Middle frontal gyrus (tissue), 1 donor: Measurements from ENCODE around the gene TPPP3.

Experiments used
- DNase-seq: peaks from one replicate; pipeline ENCODE4 v3.0.0-alpha.2; 2015; ENCODE audit warnings: low spot score; ENCODE audit errors: extremely low spot score

The TPPP3 gene

DNA sequence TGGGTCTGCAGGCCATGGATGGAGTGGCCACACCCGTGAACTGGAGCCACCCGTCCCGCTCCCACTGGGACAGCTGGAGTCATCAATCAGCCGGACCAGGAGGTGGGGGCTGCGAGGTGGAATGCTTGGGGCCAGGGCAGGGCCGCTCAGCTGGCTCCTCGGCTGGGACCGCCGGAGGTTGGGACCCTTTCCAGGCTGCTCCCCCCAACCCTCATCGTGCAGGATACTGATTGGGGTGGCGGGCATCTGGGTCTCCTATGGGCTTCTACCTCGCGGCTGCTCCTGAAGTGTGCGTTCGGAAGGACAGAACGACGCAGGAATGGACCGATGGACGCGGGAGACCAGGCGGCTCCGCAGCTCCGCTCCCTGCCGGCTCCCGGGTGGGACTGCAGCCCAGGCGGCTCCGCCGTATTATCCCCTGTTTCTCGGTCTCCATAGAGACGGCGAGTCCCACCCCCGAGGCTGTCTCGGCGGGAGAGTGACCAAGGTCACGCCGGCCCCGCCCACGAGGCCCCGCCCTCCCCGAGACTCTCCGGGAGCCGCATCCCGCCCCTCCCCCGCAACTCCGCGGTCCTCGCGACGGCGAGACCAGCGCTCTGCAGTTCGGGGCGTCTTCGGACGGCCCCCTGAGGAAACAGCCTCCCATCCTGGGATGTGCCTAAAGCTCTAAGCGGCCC lies at the start of gene TPPP3:
Gene TPPP3 (minus strand): TSS at position 388 of the 677 bp plus-strand sequence. CDS start 2,387 bp downstream, outside the sequence.
- peak; percentile 63 for DNase-seq

- DNase-seq = no peak
Measured at GRCh38 chr16:67442581-67443255, 49.4 kb upstream of the TPPP3 start.

GRCh38 chr16:67441907-67442306 lies 48.6 kb upstream of the TPPP3 start:
- no peak for DNase-seq

DNA sequence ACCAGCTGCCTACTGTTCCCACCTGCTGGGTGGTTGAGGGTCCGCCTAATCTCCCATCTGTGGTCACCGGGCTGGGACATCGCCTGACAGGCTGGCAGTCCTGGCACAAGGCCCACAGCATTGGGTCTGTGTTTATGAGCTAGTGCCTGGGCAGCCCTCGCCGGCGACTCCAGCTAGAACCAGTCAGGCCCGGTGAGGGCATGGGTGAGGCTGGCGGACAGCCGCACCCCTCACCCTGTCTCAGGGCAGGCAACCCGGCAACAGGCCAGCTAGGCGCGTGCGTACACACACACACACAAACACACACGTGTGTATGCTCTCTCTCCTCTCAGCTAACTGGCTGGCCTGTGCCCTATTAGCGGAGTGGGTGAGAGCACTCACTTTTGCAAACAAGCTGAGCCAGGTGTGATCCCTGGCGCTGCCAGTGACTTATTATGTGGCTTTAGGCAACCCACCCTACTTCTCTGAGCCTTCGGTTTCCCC lies 48.0 kb upstream of the TPPP3 start:
- no peak for DNase-seq

- DNase-seq = no peak
Measured at GRCh38 chr16:67438824-67439393, 45.6 kb upstream of the TPPP3 start.

DNA sequence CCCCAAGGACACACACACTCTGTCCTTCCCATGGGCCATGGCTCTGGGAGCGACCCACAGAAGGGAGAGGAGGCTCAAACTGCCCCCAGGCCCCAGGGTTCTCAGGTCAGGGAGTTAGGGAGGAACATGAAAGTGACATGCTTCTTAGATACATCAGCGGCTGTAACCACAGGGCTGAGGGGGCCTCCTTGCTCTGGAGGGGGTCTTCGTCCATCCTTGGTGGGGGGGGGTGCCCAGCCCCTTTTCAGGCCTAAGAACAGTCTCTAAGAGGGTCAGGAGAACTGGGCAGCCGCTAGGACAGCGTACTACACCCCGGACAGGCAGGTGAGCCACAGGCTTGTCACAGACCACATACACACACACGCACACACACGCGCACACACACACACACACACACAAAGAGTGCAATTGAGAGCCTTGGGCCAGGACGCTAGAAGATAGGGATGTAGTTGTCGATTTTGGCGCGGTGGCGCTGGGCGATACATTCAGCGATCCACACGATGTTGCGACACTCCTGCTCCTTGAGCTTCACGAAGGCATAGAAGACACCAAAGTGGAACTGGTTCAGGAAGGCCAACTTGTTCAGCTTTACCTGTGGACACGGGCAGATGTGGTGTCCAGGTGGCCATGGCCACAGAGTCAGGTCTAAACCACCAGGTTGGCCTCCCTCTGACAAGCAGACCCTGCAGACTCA lies 44.9 kb upstream of the TPPP3 start:
- no peak for DNase-seq

DNA sequence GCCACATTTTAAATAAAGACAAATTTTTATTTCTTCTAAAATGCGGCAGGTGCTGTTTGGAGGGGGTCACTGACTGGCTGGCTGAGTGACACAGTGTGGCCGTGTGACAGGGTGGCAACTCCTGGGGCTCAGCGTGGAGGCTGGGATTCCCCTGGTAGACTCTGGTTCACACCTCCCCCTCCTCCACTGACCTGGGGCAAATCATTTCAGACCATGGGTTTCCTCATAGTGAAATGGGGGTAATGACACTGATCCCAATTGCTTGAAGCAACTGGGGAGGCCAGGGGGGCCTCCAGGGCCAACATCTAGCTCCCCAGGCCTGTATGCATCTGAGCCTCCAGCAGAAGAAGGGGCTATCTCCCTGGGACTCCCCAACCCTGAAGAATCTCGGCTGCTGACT lies 44.2 kb upstream of the TPPP3 start:
- DNase-seq = no peak

- DNase-seq = no peak
Measured at GRCh38 chr16:67436640-67437193, 43.4 kb upstream of the TPPP3 start.

- no peak for DNase-seq
Measured at GRCh38 chr16:67435758-67436164, 42.5 kb upstream of the TPPP3 start.

DNA sequence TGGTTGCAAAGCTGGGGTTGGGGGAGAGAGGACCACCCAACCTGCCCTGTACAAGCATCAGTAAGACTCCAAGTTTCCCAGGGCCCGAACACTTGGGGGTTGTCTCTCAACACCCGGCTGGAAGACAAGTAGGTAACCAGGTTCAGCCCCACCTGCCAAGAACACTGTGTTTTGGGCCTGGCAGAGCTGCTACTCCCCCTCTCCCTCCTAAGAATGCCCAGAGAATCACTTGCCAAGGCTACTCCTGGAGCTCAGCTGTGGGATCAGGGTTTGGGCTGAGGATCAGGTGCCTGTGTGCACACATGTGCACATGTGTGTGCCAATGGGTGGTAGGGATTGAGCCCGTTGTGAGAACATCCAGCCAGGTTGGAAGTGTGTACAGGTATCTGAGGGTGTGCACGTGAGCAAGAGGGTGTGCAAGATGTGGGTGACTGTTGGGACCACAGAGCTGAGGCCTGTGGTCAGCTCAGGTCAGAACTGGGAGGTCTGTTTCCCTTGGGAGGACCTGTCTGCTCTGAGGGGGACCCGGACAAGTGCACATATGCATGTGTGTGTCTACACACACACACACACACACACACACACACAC lies 39.9 kb upstream of the TPPP3 start:
- no peak for DNase-seq

DNA sequence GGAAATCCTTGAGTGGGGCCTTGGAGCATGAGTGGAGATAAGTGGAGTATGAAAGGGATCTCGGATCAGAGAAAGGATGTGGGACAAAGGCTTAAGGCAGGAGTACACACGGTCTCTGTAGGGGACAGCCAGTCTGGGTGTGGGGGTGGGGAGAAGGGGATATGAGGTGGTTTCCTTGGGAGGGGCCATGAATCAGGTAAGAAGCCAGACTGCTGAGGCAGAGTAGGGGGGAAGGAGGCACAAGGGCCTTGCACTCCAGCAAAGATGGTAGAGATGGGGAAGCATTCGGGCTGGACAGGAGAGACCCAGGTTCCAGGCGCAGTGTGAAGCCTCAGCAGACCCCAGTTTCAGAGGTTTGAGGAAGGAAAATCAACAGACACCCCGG lies 39.2 kb upstream of the TPPP3 start:
- DNase-seq = no peak

GRCh38 chr16:67431775-67432505 lies 38.6 kb upstream of the TPPP3 start:
- DNase-seq = no peak

GRCh38 chr16:67430977-67431774 lies 37.9 kb upstream of the TPPP3 start, which contains the start of gene HSD11B2:
Gene HSD11B2 (plus strand): TSS chr16:67431121. CDS start chr16:67431249, 128 bp downstream.
- no peak for DNase-seq

DNA sequence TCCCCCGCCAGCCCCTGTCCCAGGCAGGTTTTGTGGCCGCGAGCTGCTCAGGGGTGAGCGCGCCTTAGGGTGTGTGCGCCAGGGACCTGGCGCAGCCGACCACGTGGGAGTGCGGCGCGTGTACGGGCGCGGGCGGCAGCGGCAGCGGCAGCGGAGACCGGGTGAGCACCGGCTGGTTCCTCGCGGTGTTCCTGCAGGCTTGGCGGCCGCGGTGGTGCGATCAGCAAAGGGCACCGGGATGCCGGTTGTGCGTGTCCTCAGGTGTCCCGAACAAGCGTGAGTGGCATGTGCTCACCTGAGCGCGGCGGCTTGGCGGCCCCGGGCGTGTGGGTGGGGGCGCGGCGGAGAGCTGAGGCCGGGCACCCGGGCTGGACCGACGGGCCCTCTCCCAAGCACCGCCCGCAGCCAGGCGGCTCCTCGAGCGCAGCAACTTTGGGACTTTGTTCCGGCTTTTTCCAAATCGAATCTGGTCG lies 37.2 kb upstream of the TPPP3 start:
- DNase-seq = no peak

- DNase-seq = no peak
Measured at GRCh38 chr16:67429799-67430503, 36.7 kb upstream of the TPPP3 start.

DNA sequence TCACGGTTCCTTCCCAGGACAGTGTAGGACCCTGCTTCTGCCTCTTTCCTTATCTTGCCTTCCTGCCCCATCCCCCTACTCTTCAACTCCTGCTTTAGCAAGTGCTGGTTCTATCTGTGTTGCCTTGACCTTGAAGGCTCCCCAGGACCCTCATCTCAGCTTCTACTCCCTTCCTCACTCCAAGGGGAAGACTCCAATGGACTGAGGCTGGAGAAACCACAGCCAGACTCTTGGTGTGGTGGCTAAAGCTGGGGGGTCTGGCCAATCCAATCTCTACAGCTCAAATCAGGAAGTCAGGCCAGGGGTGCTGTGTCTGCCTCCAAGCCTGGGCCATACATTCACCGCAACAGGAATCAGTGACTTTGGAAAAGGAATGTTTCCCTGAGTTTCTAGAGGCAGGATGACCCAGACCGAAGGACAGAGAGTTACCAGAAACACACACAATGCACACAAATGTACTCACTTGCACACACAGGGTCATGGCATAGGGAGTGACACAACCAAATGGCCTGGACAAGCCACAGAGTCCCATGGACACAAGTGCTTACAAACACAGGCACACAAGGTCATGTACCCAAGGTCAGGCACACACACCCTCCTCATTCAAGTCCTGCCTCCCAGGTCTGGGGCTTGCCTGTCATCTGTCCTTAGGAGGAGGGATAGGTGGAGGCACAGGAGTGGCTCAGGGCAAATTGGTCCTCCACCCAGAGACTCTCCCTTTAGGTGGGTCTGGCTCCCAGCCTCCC lies 35.9 kb upstream of the TPPP3 start:
- DNase-seq = no peak

- no peak for DNase-seq
Measured at GRCh38 chr16:67428146-67428731, 34.9 kb upstream of the TPPP3 start.

GRCh38 chr16:67426950-67427349 lies 33.7 kb upstream of the TPPP3 start:
- no peak for DNase-seq
